ENCODE data around the gene CTBP1.

DNA sequence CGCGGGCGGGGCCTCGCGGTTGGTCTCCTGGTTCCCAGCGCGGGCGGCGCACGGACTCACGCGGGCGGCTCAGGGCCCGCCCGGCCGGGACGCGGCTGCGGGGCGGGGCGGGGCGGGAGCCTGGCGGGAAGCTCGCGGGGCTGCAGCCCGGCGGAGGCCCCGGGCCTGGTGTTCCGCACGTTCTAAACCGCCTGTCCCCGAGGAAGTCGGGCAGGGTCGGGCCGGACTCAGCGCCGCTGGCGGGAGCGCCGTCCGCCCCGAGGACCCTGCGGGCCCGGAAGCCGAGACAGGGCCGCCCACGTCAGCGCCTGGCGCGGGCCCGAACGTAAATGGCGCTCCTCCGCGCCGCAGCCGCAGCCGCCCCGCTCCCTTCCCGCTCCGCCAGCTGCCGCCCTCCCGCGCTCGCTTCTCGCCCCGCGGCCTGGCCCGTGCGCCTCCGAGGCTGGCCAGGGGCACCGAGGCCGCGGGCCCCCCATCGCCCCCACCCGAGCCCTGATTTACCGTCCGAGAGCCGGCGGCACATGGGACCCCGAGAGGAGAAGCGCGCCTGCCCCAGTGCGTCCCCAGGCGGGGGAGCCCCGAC lies 309 bp upstream of the CTBP1 start:
- TF ChIP-seq CTCF (optimal IDR thresholded peaks at IDR 0.05 in 1 of 3, IDR thresholded peaks at IDR 0.05 in 1 of 3, conservative IDR thresholded peaks at IDR 0.05 in 1 of 3; ENCODE audit: extremely low read depth in 1 of 3, insufficient read depth in 2 of 3, low read length in 3 of 3), result no peak
- TF ChIP-seq EZH2 (IDR thresholded peaks at IDR 0.05; ENCODE audit: low read length), result no peak

All from keratinocyte (primary cell).